WTC11 (cell line): ENCODE measurements around the gene CACNA1D. TPM values are rescaled to one million over a fixed set of nuclear protein-coding genes. Genes with fewer than 3 reads are reported as not detected.

Experiments used
- ATAC-seq: fragments of 200-7000 bp; cut with Tn5 transposase; 2 replicates; pipeline ENCODE4 v1.10.0; 2021; ENCODE audit warnings: mild to moderate bottlenecking, moderate library complexity
- CTCF ChIA-PET: fragments of 300-600 bp; sonication (Branson Sonifier 250); formaldehyde crosslinking; loops from one replicate; lab custom pipeline; 2021; ENCODE audit warnings: antibody characterized with exemption; lab: Charles Lee
- POLR2A ChIA-PET: fragments of 350-600 bp; sonication (Branson Sonifier 250); formaldehyde crosslinking; loops from one replicate; lab custom pipeline; 2021; ENCODE audit warnings: antibody characterized with exemption; lab: Charles Lee
- DNase-seq: peaks from one replicate; pipeline ENCODE4 v3.0.0; 2021; ENCODE audit warnings: low spot score
- H3K27ac Mint-ChIP-seq: 2 replicates; pipeline ENCODE4 v1.8.0; 2021; ENCODE audit warnings: mixed read lengths
- H3K27me3 Mint-ChIP-seq: 2 replicates; pipeline ENCODE4 v1.8.0; 2021; ENCODE audit warnings: low read depth, mild to moderate bottlenecking, moderate library complexity, mixed read lengths
- H3K36me3 Mint-ChIP-seq: 2 replicates; pipeline ENCODE4 v1.8.0; 2021; ENCODE audit warnings: mixed read lengths
- H3K4me1 Mint-ChIP-seq: 2 replicates; pipeline ENCODE4 v1.8.0; 2022; ENCODE audit warnings: mixed read lengths
- H3K4me3 Mint-ChIP-seq: 2 replicates; pipeline ENCODE4 v1.8.0; 2021; ENCODE audit warnings: mild to moderate bottlenecking, moderate library complexity, mixed read lengths
- H3K9me3 Mint-ChIP-seq: 2 replicates; pipeline ENCODE4 v1.8.0; 2021; ENCODE audit warnings: mixed read lengths
- AFF4 ChIP-seq: sonication (generic); formaldehyde crosslinking; IDR thresholded peaks from 2 replicates; pipeline ENCODE4 v1.8.1; 2023; ENCODE audit warnings: mild to moderate bottlenecking, missing genetic modification reagents, borderline replicate concordance
- ATF1 ChIP-seq: sonication (generic); formaldehyde crosslinking; IDR thresholded peaks from 2 replicates; pipeline ENCODE4 v1.8.1; 2023; ENCODE audit warnings: mild to moderate bottlenecking, moderate library complexity, missing genetic modification reagents
- ATF6 ChIP-seq: sonication (generic); formaldehyde crosslinking; IDR thresholded peaks from 2 replicates; pipeline ENCODE4 v1.8.1; 2023; ENCODE audit warnings: mild to moderate bottlenecking, missing genetic modification reagents
- CBFB ChIP-seq: sonication (generic); formaldehyde crosslinking; IDR thresholded peaks from 2 replicates; pipeline ENCODE4 v1.8.1; 2022; ENCODE audit warnings: mild to moderate bottlenecking, low read depth, missing genetic modification reagents
- E2F1 ChIP-seq: sonication (generic); formaldehyde crosslinking; IDR thresholded peaks from 2 replicates; pipeline ENCODE4 v1.8.0; 2022; ENCODE audit warnings: mild to moderate bottlenecking, missing genetic modification reagents
- E2F4 ChIP-seq: sonication (generic); formaldehyde crosslinking; IDR thresholded peaks from 2 replicates; pipeline ENCODE4 v1.8.1; 2022; ENCODE audit warnings: low read depth, mild to moderate bottlenecking, moderate library complexity, missing genetic modification reagents, borderline replicate concordance
- ERG ChIP-seq: fragments of 250-450 bp; sonication (Bioruptor Pico); IDR thresholded peaks from 2 replicates; pipeline ENCODE4 v1.8.0; 2021; ENCODE audit warnings: mild to moderate bottlenecking
- MAX ChIP-seq: sonication (generic); formaldehyde crosslinking; IDR thresholded peaks from 2 replicates; pipeline ENCODE4 v1.8.0; 2022; ENCODE audit warnings: mild to moderate bottlenecking, missing genetic modification reagents
- MYBL2 ChIP-seq: sonication (generic); formaldehyde crosslinking; IDR thresholded peaks from 2 replicates; pipeline ENCODE4 v1.8.1; 2023; ENCODE audit warnings: mild to moderate bottlenecking, moderate library complexity, missing genetic modification reagents
- PREB ChIP-seq: sonication (generic); formaldehyde crosslinking; IDR thresholded peaks from 2 replicates; pipeline ENCODE4 v1.8.1; 2022; ENCODE audit warnings: mild to moderate bottlenecking, missing genetic modification reagents, moderate library complexity, borderline replicate concordance
- RELA ChIP-seq: sonication (generic); formaldehyde crosslinking; IDR thresholded peaks from 2 replicates; pipeline ENCODE4 v1.8.1; 2022; ENCODE audit warnings: missing genetic modification reagents, mild to moderate bottlenecking, borderline replicate concordance
- RORB ChIP-seq: fragments of 250-450 bp; sonication (Bioruptor Pico); IDR thresholded peaks from 2 replicates; pipeline ENCODE4 v1.9.0; 2021; ENCODE audit warnings: mild to moderate bottlenecking
- SMAD4 ChIP-seq: sonication (generic); formaldehyde crosslinking; IDR thresholded peaks from 2 replicates; pipeline ENCODE4 v1.8.0; 2022; ENCODE audit warnings: mild to moderate bottlenecking, missing genetic modification reagents
- TEAD1 ChIP-seq: sonication (generic); formaldehyde crosslinking; IDR thresholded peaks from 2 replicates; pipeline ENCODE4 v1.8.0; 2022; ENCODE audit warnings: mild to moderate bottlenecking, missing genetic modification reagents
- ZNF219 ChIP-seq: sonication (generic); formaldehyde crosslinking; IDR thresholded peaks from 2 replicates; pipeline ENCODE4 v1.8.0; 2023; ENCODE audit warnings: missing genetic modification reagents, mild to moderate bottlenecking, borderline replicate concordance
- ZNF396 ChIP-seq: fragments of 250-450 bp; sonication (Bioruptor Pico); IDR thresholded peaks from 2 replicates; pipeline ENCODE4 v1.8.0; 2021; ENCODE audit warnings: mild to moderate bottlenecking, moderate library complexity, borderline replicate concordance
- ZNF532 ChIP-seq: fragments of 250-450 bp; sonication (Bioruptor Pico); IDR thresholded peaks from 2 replicates; pipeline ENCODE4 v1.9.0; 2021; ENCODE audit warnings: mild to moderate bottlenecking, borderline replicate concordance
- ZNF671 ChIP-seq: fragments of 250-450 bp; sonication (Bioruptor Pico); IDR thresholded peaks from 2 replicates; pipeline ENCODE4 v1.8.0; 2021; ENCODE audit warnings: mild to moderate bottlenecking
- ZSCAN18 ChIP-seq: fragments of 250-450 bp; sonication (Bioruptor Pico); IDR thresholded peaks from 2 replicates; pipeline ENCODE4 v2.1.2; 2022; ENCODE audit warnings: mild to moderate bottlenecking, moderate library complexity
- total RNA-seq: library from RNA; stranded (reverse); gene quantifications from 3 replicates; pipeline ENCODE4 v1.2.3, GENCODE V29; 2021

Gene CACNA1D
- total RNA-seq, 1 experiment from 2014 or later = 2.3 TPM

GRCh38 chr3:53846134-53846850, 351.9 kb downstream of the CACNA1D start, which contains the start of the genes CHDH and IL17RB:
TSS of gene CHDH (minus strand) at chr3:53846419. CDS start at chr3:53824008, 22,411 bp downstream.
TSS of gene IL17RB (plus strand) at chr3:53846568. CDS start at chr3:53846589, 21 bp downstream.
- peak; percentile 76 for DNase-seq
- peaks cover 18% of the 10 kb centered on the region for H3K27me3 Mint-ChIP-seq
- ChIA-PET POLR2A (no interaction called here), CTCF (interaction anchor here (0.9 to 1.3 kb wide), 4 partner anchors 10 to 142 kb away, joined by 3 read pairs; no protein-coding TSS in a partner anchor)
- peaks cover 40% of the 10 kb centered on the region for H3K4me1 Mint-ChIP-seq
- no peaks in the 10 kb centered on the region for H3K9me3 Mint-ChIP-seq
- peak within 1 kb of the TSS; percentile 74 for H3K4me3 Mint-ChIP-seq
- peak within 1 kb of the TSS; percentile 65 for H3K27ac Mint-ChIP-seq
- ATAC-seq = peak; percentile 78
- H3K36me3 Mint-ChIP-seq = no peaks in the 10 kb centered on the region; the same call in 1 of the 2 replicates
- TF ChIP-seq ERG (CRISPR knock-in tag) = no peak
- peak; percentile 57; the same call in 1 of the 2 replicates for TF ChIP-seq MYBL2 (CRISPR knock-in tag)
- peak; percentile 93 for TF ChIP-seq E2F4 (CRISPR knock-in tag)
- no peak for TF ChIP-seq RORB (CRISPR knock-in tag)
- TF ChIP-seq ZSCAN18 (CRISPR knock-in tag) = no peak
- TF ChIP-seq ATF1 (CRISPR knock-in tag) = no peak; the same call in 1 of the 2 replicates
- TF ChIP-seq PREB (CRISPR knock-in tag) = 0 out of 2 replicates have a peak, but pooled peaks have one; percentile 65
- no peak; the same call in 1 of the 2 replicates for TF ChIP-seq AFF4 (CRISPR knock-in tag)
- TF ChIP-seq ZNF671 (CRISPR knock-in tag) = no peak
- TF ChIP-seq ZNF219 (CRISPR knock-in tag) = no peak
- no peak for TF ChIP-seq ZNF396
- peak; percentile 67 for TF ChIP-seq RELA (CRISPR knock-in tag)
- 0 out of 2 replicates have a peak, but pooled peaks have one; percentile 85 for TF ChIP-seq TEAD1 (CRISPR knock-in tag)
- TF ChIP-seq SMAD4 (CRISPR knock-in tag) = no peak
- TF ChIP-seq ZNF532 (CRISPR knock-in tag) = no peak
- TF ChIP-seq E2F1 (CRISPR knock-in tag) = peak; percentile 87
- TF ChIP-seq ATF6 (CRISPR knock-in tag) = no peak
- no peak for TF ChIP-seq CBFB (CRISPR knock-in tag)
- TF ChIP-seq MAX = peak; percentile 96
